ENCODE data around the gene CYP11A1. TPM values are rescaled to one million over a fixed set of nuclear protein-coding genes. Genes with fewer than 3 reads are reported as not detected.

The CYP11A1 gene
- polyA plus RNA-seq, 3 donors: not detected

DNA sequence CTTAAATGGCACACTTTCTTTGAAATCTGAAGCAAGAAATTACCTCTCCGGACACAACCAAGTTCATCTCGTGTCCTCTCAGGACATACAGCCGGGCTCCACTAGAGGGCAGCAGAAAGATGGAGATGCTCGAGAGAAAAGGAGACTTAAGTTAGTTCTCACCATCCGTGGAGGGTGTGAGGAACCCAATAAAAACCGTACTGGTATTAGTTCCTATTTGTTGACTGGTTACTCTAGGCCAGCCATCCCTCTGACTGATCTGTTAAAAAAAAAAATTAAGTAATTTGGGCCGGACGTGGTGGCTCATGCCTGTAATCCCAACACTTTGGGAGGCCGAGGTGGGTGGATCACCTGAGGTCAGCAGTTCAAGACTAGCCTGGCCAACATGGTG lies 7.9 kb upstream of the CYP11A1 start:
- Histone ChIP-seq H2AFZ (ENCODE audit: insufficient read depth, low read depth, low read length, poor library complexity, severe bottlenecking) (peak overlapping the region; percentile 1), H3K79me2 (ENCODE audit: insufficient read depth, low read length) (no peaks in the 10 kb centered on the region), H3K4me2 (replicated peaks; ENCODE audit: extremely low read depth, low read length, poor library complexity, severe bottlenecking) (no peak overlapping the region), H4K20me1 (ENCODE audit: insufficient read depth, low read length) (peaks cover 6% of the 10 kb centered on the region), H3K4me3 (replicated peaks in 1 of 3; ENCODE audit: low read depth in 2 of 3, low read length in 3 of 3) (no peak overlapping the region), H3K4me1 (ENCODE audit: control insufficient read depth in 1 of 2, insufficient read depth in 2 of 2, low read length in 2 of 2) (peaks cover 14 to 19% of the 10 kb centered on the region in 2 donors), H3K9me3 (replicated peaks in 1 of 2; ENCODE audit: control insufficient read depth in 1 of 2, insufficient read depth in 1 of 2, low read length in 2 of 2) (no peaks in the 10 kb centered on the region), H3K36me3 (replicated peaks in 1 of 2; ENCODE audit: control insufficient read depth in 1 of 2, insufficient read depth in 2 of 2, low read length in 2 of 2) (no peaks in the 10 kb centered on the region), H3K27ac (ENCODE audit: low read depth in 1 of 2, low read length in 2 of 2) (no peak overlapping the region), H3K9ac (ENCODE audit: insufficient read depth, low read length, poor library complexity, severe bottlenecking) (no peak overlapping the region), H3K27me3 (ENCODE audit: control insufficient read depth in 2 of 2, insufficient read depth in 2 of 2, low read length in 2 of 2) (peaks cover 3 to 21% of the 10 kb centered on the region in 2 donors)
- Mint-ChIP-seq H3K4me1 (peaks cover 21% of the 10 kb centered on the region), H3K27me3 (ENCODE audit: low read depth in 3 of 3) (peaks cover 22 to 53% (median 22%) of the 10 kb centered on the region in 3 donors), H3K9me3 (no peaks in the 10 kb centered on the region), H3K27ac (no peak overlapping the region), H3K36me3 (no peaks in the 10 kb centered on the region), H3K4me3 (peak overlapping the region in 1 of 2 donors; percentile 88)
- TF ChIP-seq, protein P1, sequence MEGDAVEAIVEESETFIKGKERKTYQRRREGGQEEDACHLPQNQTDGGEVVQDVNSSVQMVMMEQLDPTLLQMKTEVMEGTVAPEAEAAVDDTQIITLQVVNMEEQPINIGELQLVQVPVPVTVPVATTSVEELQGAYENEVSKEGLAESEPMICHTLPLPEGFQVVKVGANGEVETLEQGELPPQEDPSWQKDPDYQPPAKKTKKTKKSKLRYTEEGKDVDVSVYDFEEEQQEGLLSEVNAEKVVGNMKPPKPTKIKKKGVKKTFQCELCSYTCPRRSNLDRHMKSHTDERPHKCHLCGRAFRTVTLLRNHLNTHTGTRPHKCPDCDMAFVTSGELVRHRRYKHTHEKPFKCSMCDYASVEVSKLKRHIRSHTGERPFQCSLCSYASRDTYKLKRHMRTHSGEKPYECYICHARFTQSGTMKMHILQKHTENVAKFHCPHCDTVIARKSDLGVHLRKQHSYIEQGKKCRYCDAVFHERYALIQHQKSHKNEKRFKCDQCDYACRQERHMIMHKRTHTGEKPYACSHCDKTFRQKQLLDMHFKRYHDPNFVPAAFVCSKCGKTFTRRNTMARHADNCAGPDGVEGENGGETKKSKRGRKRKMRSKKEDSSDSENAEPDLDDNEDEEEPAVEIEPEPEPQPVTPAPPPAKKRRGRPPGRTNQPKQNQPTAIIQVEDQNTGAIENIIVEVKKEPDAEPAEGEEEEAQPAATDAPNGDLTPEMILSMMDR (IDR thresholded peaks at IDR 0.05): peak; percentile 87
- DNase-seq: peak; percentile 66 to 76 (median 70)
- 31% methylated on average over 5 of the region's 9 CpGs for WGBS (ENCODE audit: insufficient coverage)
- intact Hi-C loops (cut with micrococcal nuclease): loop anchor here (2.0 to 10.0 kb wide), 2 partner anchors 64 to 390 kb away; no protein-coding TSS in a partner anchor

DNA sequence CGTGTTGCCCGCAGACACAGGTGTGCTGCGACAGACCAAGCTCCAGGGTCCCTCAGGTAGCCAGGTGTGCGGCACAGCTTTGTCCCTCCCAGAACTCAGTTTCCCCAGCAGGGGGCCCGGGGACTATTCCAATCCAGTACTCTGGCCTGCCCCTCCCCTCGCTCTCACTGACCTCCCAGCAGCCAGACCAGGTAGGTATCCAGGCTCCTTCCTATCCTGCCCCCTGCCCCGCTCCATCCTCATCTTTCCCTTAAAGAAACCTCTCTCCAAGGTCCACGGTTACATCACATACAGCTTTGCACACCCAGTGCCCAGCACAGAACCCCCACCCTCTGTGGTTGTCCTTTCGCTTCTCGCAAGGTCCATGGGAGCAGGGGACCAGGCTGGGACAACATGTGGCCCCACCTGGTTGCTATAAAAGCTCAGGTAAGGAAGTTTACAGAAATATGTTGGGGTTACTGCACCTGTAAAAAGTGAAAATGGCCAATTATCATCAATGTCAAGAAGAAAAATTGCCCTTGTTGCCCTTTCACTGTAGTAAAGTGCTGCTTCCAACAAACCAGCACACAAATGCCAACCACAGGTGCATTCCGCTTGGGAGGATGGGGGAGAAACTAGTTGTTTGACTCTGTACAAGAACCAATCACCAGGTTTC lies 7.3 kb upstream of the CYP11A1 start:
- peak overlapping the region; percentile 75 to 88 for H3K4me3 Mint-ChIP-seq
- H3K4me1 Mint-ChIP-seq: peaks cover 21% of the 10 kb centered on the region
- H3K79me2 ChIP-seq (ENCODE audit: insufficient read depth, low read length): no peaks in the 10 kb centered on the region
- H3K36me3 ChIP-seq (replicated peaks in 1 of 2; ENCODE audit: control insufficient read depth in 1 of 2, insufficient read depth in 2 of 2, low read length in 2 of 2): no peaks in the 10 kb centered on the region
- no peaks in the 10 kb centered on the region for H3K9me3 Mint-ChIP-seq
- H3K9me3 ChIP-seq (replicated peaks in 1 of 2; ENCODE audit: control insufficient read depth in 1 of 2, insufficient read depth in 1 of 2, low read length in 2 of 2): no peaks in the 10 kb centered on the region
- H3K4me1 ChIP-seq (ENCODE audit: control insufficient read depth in 1 of 2, insufficient read depth in 2 of 2, low read length in 2 of 2): peaks cover 14 to 19% of the 10 kb centered on the region in 2 donors
- H4K20me1 ChIP-seq (ENCODE audit: insufficient read depth, low read length): peaks cover 6% of the 10 kb centered on the region
- H3K36me3 Mint-ChIP-seq: no peaks in the 10 kb centered on the region
- H3K9ac ChIP-seq (ENCODE audit: insufficient read depth, low read length, poor library complexity, severe bottlenecking): no peak overlapping the region
- no peak overlapping the region for H3K27ac ChIP-seq (ENCODE audit: low read depth in 1 of 2, low read length in 2 of 2)
- H3K27me3 Mint-ChIP-seq (ENCODE audit: low read depth in 3 of 3): peaks cover 24 to 54% (median 24%) of the 10 kb centered on the region in 3 donors
- H3K4me3 ChIP-seq (replicated peaks in 1 of 3; ENCODE audit: low read depth in 2 of 3, low read length in 3 of 3): peak overlapping the region in 1 of 3 experiments; percentile 82
- DNase-seq: no peak
- H2AFZ ChIP-seq (ENCODE audit: insufficient read depth, low read depth, low read length, poor library complexity, severe bottlenecking): peak overlapping the region; percentile 92
- intact Hi-C loops (cut with micrococcal nuclease): loop anchor here (2.0 to 10.0 kb wide), 5 partner anchors 64 to 393 kb away; no protein-coding TSS in a partner anchor
- TF ChIP-seq, protein P1 (IDR thresholded peaks at IDR 0.05): no peak
- 13% methylated on average over 8 of the region's 11 CpGs for WGBS (ENCODE audit: insufficient coverage)
- H3K4me2 ChIP-seq (replicated peaks; ENCODE audit: extremely low read depth, low read length, poor library complexity, severe bottlenecking): peak overlapping the region; percentile 95
- peak overlapping the region in 1 of 7 donors; percentile 18 for H3K27ac Mint-ChIP-seq
- H3K27me3 ChIP-seq (ENCODE audit: control insufficient read depth in 2 of 2, insufficient read depth in 2 of 2, low read length in 2 of 2): peaks cover 3 to 21% of the 10 kb centered on the region in 2 donors
